CD14-positive monocyte (primary cell): ENCODE measurements around the gene ZNF790. TPM values are rescaled to one million over a fixed set of nuclear protein-coding genes. Genes with fewer than 3 reads are reported as not detected.

Experiments
- DNase-seq, 3 donors: peaks; one replicate each; pipeline ENCODE4 v3.0.0-alpha.2; 2011 to 2022
- H2AFZ ChIP-seq: 2 replicates; pipeline ENCODE4 v1.6.0; 2012; ENCODE audit warnings: mild to moderate bottlenecking, low read depth, low read length, inconsistent platforms; ENCODE audit not compliant: insufficient read depth, poor library complexity, severe bottlenecking
- H3K27ac ChIP-seq, 2 donors: 1 replicate in 1 of 2; 2 replicates in 1 of 2; pipeline ENCODE4 v1.5.1; 2012 to 2013; ENCODE audit warnings: low read length in 2 of 2, control low read depth in 1 of 2, inconsistent platforms in 1 of 2, low read depth in 1 of 2, mild to moderate bottlenecking in 1 of 2
- H3K27me3 ChIP-seq, 2 donors: one replicate each; pipeline versions ENCODE4 v1.6.0 to v1.6.1; 2011 to 2013; ENCODE audit warnings: low read length in 2 of 2; ENCODE audit not compliant: control insufficient read depth in 2 of 2, insufficient read depth in 2 of 2
- H3K36me3 ChIP-seq, 2 donors: replicated peaks in 1 of 2; 1 replicate in 1 of 2; 2 replicates in 1 of 2; pipeline versions ENCODE4 v1.5.1 to v1.6.1; 2012 to 2013; ENCODE audit warnings: low read length in 2 of 2, control low read depth in 1 of 2, inconsistent platforms in 1 of 2, mild to moderate bottlenecking in 1 of 2; ENCODE audit not compliant: insufficient read depth in 2 of 2, control insufficient read depth in 1 of 2
- H3K4me1 ChIP-seq, 2 donors: 1 replicate in 1 of 2; 2 replicates in 1 of 2; pipeline versions ENCODE4 v1.5.1 to v1.6.1; 2012 to 2013; ENCODE audit warnings: low read length in 2 of 2, control low read depth in 1 of 2, inconsistent platforms in 1 of 2, mild to moderate bottlenecking in 1 of 2, moderate library complexity in 1 of 2; ENCODE audit not compliant: insufficient read depth in 2 of 2, control insufficient read depth in 1 of 2
- H3K4me2 ChIP-seq: replicated peaks from 2 replicates; pipeline ENCODE3; 2012; ENCODE audit warnings: low read length, moderate library complexity, mild to moderate bottlenecking; ENCODE audit not compliant: poor library complexity, severe bottlenecking; ENCODE audit errors: extremely low read depth
- H3K4me3 ChIP-seq, 3 experiments: fragments of 200-600 bp in 1 of 3; sonication (generic) in 1 of 3; replicated peaks in 1 of 3; 1 replicate in 2 of 3; 2 replicates in 1 of 3; pipeline ENCODE4 v1.5.1; 2011 to 2013; ENCODE audit warnings: low read length in 3 of 3, mild to moderate bottlenecking in 3 of 3, control low read depth in 2 of 3, low read depth in 2 of 3, inconsistent platforms in 1 of 3, moderate library complexity in 1 of 3
- H3K79me2 ChIP-seq: 2 replicates; pipeline ENCODE4 v1.6.0; 2012; ENCODE audit warnings: mild to moderate bottlenecking, control low read depth, inconsistent platforms, low read length, moderate library complexity; ENCODE audit not compliant: insufficient read depth
- H3K9ac ChIP-seq: 2 replicates; pipeline ENCODE4 v1.6.0; 2017; ENCODE audit warnings: low read length, mild to moderate bottlenecking; ENCODE audit not compliant: insufficient read depth, poor library complexity, severe bottlenecking
- H3K9me3 ChIP-seq, 2 donors: replicated peaks in 1 of 2; 1 replicate in 1 of 2; 2 replicates in 1 of 2; pipeline versions ENCODE4 v1.5.1 to v1.6.1; 2012 to 2013; ENCODE audit warnings: low read length in 2 of 2, control low read depth in 1 of 2; ENCODE audit not compliant: control insufficient read depth in 1 of 2, insufficient read depth in 1 of 2
- H4K20me1 ChIP-seq: 2 replicates; pipeline ENCODE4 v1.6.0; 2012; ENCODE audit warnings: mild to moderate bottlenecking, low read length, control low read depth, moderate library complexity; ENCODE audit not compliant: insufficient read depth
- H3K27ac Mint-ChIP-seq, 7 donors: one replicate each; pipeline ENCODE4 v1.8.0; 2020; ENCODE audit warnings: mild to moderate bottlenecking in 7 of 7, mixed read lengths in 7 of 7, moderate library complexity in 6 of 7, inconsistent platforms in 2 of 7
- H3K27me3 Mint-ChIP-seq, 3 donors: one replicate each; pipeline ENCODE4 v1.8.0; 2021 to 2022; ENCODE audit warnings: low read depth in 3 of 3, mild to moderate bottlenecking in 3 of 3, mixed read lengths in 3 of 3, moderate library complexity in 3 of 3, inconsistent platforms in 1 of 3
- H3K36me3 Mint-ChIP-seq, 2 donors: one replicate each; pipeline ENCODE4 v1.8.0; 2020; ENCODE audit warnings: mixed read lengths in 2 of 2, inconsistent platforms in 1 of 2, mild to moderate bottlenecking in 1 of 2
- H3K4me1 Mint-ChIP-seq: one replicate; pipeline ENCODE4 v1.8.0; 2020; ENCODE audit warnings: mild to moderate bottlenecking, mixed read lengths
- H3K4me3 Mint-ChIP-seq, 2 donors: one replicate each; pipeline ENCODE4 v1.8.0; 2020; ENCODE audit warnings: mild to moderate bottlenecking in 2 of 2, mixed read lengths in 2 of 2, moderate library complexity in 1 of 2
- H3K9me3 Mint-ChIP-seq, 7 donors: one replicate each; pipeline ENCODE4 v1.8.0; 2020 to 2022; ENCODE audit warnings: mixed read lengths in 7 of 7, mild to moderate bottlenecking in 6 of 7, moderate library complexity in 6 of 7, inconsistent platforms in 2 of 7
- WGBS: methylation state at CpG from one replicate; pipeline ENCODE4 v1.1.5; 2013; ENCODE audit warnings: missing lambda C conversion rate; ENCODE audit not compliant: insufficient coverage; 5-methylcytosine and 5-hydroxymethylcytosine counted together
- intact Hi-C, 2 donors: fragments of 100-400 bp; cut with micrococcal nuclease; formaldehyde crosslinking; loops; one replicate each; pipeline versions ENCODE4 v1.15.0 to v1.15.1; 2023
- polyA plus RNA-seq, 3 donors: library from polyadenylated mRNA; depleted of rRNA in 1 of 3; unstranded in 2 of 3; stranded (reverse) in 1 of 3; fragments of 300-500 nt in 2 of 3; fragments of >200 nt in 1 of 3; fragmentation: Illumina TruSeq in 2 of 3; gene quantifications; 1 replicate in 2 of 3; 2 replicates in 1 of 3; pipeline ENCODE4 v1.2.3, GENCODE V29; 2012 to 2021
- TF ChIP-seq, protein P1 (sequence below): fragments of 200-600 bp; IDR thresholded peaks from one replicate; pipeline ENCODE4 v1.8.0; 2022; ENCODE audit warnings: antibody characterized with exemption, mild to moderate bottlenecking

Gene ZNF790
- polyA plus RNA-seq, 3 donors = 0.35 to 2.7 (median 2.3) TPM

DNA sequence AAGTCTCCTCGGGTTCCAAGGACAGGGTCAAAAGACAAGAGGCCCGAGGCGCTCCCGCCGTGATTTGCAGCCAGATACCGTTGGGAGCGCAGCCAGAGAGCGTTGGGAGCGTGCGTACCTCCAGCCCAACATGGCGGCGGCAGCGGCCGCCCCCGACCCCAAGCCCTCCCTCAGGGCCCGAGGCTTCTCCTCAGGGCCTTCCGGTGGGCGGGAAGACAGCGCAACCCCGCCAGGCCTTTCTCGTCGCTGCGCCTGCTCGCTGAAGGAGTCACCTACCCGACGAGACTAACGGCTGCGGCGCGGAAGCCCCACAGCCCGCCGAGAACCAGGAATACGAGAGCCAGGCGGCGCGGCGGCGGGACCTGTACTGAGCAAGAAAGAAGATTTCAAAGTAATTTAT is 62.4 kb downstream of the ZNF790 start:
- H3K4me2 ChIP-seq = no peak overlapping the region
- H3K4me3 ChIP-seq = peak overlapping the region in 1 of 3 experiments; percentile 30
- H3K4me1 Mint-ChIP-seq = peaks cover 22% of the 10 kb centered on the region

GRCh38 chr19:36773223-36773579 is 65.0 kb downstream of the ZNF790 start:
- Mint-ChIP-seq H3K9me3 (peaks cover 33 to 88% (median 78%) of the 10 kb centered on the region in 7 donors), H3K36me3 (peaks cover 4 to 8% of the 10 kb centered on the region in 2 donors), H3K27me3 (peaks cover 0 to 6% (median 0%) of the 10 kb centered on the region in 3 donors), H3K4me1 (peaks cover 22% of the 10 kb centered on the region), H3K27ac (peak overlapping the region in 2 of 7 donors; percentile 93 to 94), H3K4me3 (peak overlapping the region; percentile 93 to 97)
- H3K27me3 ChIP-seq = no peaks in the 10 kb centered on the region
- WGBS = 0% methylated on average over 15 of the region's 15 CpGs
- H3K4me1 ChIP-seq = peaks cover 23 to 27% of the 10 kb centered on the region in 2 donors
- intact Hi-C loops = loop anchor here (2.0 to 10.0 kb wide), 14 partner anchors 24 to 694 kb away; partner anchors contain the start of genes ZNF345 (in 2 of the 2), ZNF383 (in 2 of the 2), ZNF529 (in 2 of the 2) and ZNF585B (in 2 of the 2)
- H3K27ac ChIP-seq = peak overlapping the region in 1 of 2 donors; percentile 80
- peak overlapping the region; percentile 71 to 97 (median 90) for H3K4me3 ChIP-seq
- TF ChIP-seq, protein P1, sequence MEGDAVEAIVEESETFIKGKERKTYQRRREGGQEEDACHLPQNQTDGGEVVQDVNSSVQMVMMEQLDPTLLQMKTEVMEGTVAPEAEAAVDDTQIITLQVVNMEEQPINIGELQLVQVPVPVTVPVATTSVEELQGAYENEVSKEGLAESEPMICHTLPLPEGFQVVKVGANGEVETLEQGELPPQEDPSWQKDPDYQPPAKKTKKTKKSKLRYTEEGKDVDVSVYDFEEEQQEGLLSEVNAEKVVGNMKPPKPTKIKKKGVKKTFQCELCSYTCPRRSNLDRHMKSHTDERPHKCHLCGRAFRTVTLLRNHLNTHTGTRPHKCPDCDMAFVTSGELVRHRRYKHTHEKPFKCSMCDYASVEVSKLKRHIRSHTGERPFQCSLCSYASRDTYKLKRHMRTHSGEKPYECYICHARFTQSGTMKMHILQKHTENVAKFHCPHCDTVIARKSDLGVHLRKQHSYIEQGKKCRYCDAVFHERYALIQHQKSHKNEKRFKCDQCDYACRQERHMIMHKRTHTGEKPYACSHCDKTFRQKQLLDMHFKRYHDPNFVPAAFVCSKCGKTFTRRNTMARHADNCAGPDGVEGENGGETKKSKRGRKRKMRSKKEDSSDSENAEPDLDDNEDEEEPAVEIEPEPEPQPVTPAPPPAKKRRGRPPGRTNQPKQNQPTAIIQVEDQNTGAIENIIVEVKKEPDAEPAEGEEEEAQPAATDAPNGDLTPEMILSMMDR = no peak
- no peaks in the 10 kb centered on the region for H3K36me3 ChIP-seq
- peak overlapping the region; percentile 92 for H2AFZ ChIP-seq
- H3K4me2 ChIP-seq = peak overlapping the region; percentile 85
- H3K79me2 ChIP-seq = peaks cover 36% of the 10 kb centered on the region
- DNase-seq = no peak
- peaks cover 72% of the 10 kb centered on the region in 2 donors for H3K9me3 ChIP-seq
- peak overlapping the region; percentile 68 for H3K9ac ChIP-seq
- no peaks in the 10 kb centered on the region for H4K20me1 ChIP-seq

More for the DNA sequence above, 62.4 kb downstream of the ZNF790 start:
- no peak overlapping the region for H3K9ac ChIP-seq
- H3K27me3 Mint-ChIP-seq = peaks cover 0 to 6% (median 0%) of the 10 kb centered on the region in 3 donors
- no peak overlapping the region for H3K27ac ChIP-seq
- peaks cover 14% of the 10 kb centered on the region for H3K79me2 ChIP-seq
- H4K20me1 ChIP-seq = no peaks in the 10 kb centered on the region
- peaks cover 0 to 3% of the 10 kb centered on the region in 2 donors for H3K36me3 Mint-ChIP-seq
- peaks cover 27 to 87% (median 79%) of the 10 kb centered on the region in 7 donors for H3K9me3 Mint-ChIP-seq
- DNase-seq = no peak
- TF ChIP-seq, protein P1 = no peak
- H3K27ac Mint-ChIP-seq = no peak overlapping the region
- no peaks in the 10 kb centered on the region for H3K27me3 ChIP-seq
- intact Hi-C loops = loop anchor here (10.0 kb wide), 3 partner anchors 201 to 439 kb away; partner anchors contain the start of genes ZNF383 (in 2 of the 2), ZNF585B (in 2 of the 2), ZNF529 (in 1 of the 2) and ZNF585A (in 1 of the 2)
- peaks cover 71 to 72% of the 10 kb centered on the region in 2 donors for H3K9me3 ChIP-seq
- H3K36me3 ChIP-seq = no peaks in the 10 kb centered on the region
- H2AFZ ChIP-seq = peak overlapping the region; percentile 21
- WGBS = 81% methylated on average over 38 of the region's 38 CpGs
- peaks cover 23 to 27% of the 10 kb centered on the region in 2 donors for H3K4me1 ChIP-seq
- H3K4me3 Mint-ChIP-seq = peak overlapping the region in 1 of 2 donors; percentile 53
